Nephron progenitor cell (in vitro differentiated cells): ENCODE results near the gene ATPAF1.
"Not testable (repeated sequence)": the region's sequence is repeated elsewhere in the genome, so short reads cannot be mapped to it uniquely, and the experiment has no call there.

ENCODE experiments used
- DNase-seq: peaks from one replicate; pipeline ENCODE4 v3.0.0; 2021
- H3K27ac Mint-ChIP-seq: 2 replicates; pipeline ENCODE4 v1.8.0; 2021; ENCODE audit warnings: mild to moderate bottlenecking, moderate library complexity, mixed read lengths
- H3K27me3 Mint-ChIP-seq: 2 replicates; pipeline ENCODE4 v1.8.0; 2021; ENCODE audit warnings: mild to moderate bottlenecking, low read depth, mixed read lengths; ENCODE audit not compliant: poor library complexity
- H3K36me3 Mint-ChIP-seq: 2 replicates; pipeline ENCODE4 v1.8.0; 2021; ENCODE audit warnings: low read depth, mixed read lengths
- H3K4me1 Mint-ChIP-seq: 2 replicates; pipeline ENCODE4 v1.8.0; 2021; ENCODE audit warnings: mixed read lengths
- H3K4me3 Mint-ChIP-seq: 2 replicates; pipeline ENCODE4 v1.8.0; 2021; ENCODE audit warnings: mild to moderate bottlenecking, moderate library complexity, mixed read lengths
- H3K9me3 Mint-ChIP-seq: 2 replicates; pipeline ENCODE4 v1.8.0; 2021; ENCODE audit warnings: mild to moderate bottlenecking, moderate library complexity, mixed read lengths
- TF ChIP-seq, protein P1 (sequence below): fragments of 200-600 bp; sonication (generic); IDR thresholded peaks from 2 replicates; pipeline ENCODE4 v1.5.0; 2021; ENCODE audit warnings: antibody characterized with exemption

Gene ATPAF1

DNA sequence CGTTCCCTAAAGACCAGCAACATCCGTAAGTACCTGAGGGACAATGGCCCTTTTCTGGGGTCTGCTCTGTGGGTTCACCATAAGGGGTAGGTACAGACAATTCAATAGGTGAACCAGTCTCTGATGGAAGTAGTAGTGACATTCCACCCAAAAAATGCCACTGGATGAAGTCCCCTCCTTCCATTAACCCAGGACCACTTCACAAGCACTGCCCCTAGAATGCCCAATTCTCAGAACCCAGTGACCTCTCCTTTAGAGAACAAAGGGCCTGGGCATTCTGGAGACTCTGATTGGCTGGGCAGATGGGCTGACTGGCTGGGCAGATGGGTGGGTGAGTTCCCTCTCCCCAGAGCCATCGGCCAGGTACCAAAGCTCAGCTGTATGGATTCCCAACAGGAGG is 3.4 kb upstream of the ATPAF1 start, which contains the start of gene TEX38:
Gene TEX38, plus strand, starts transcription at position 301 of the 400 bp plus-strand sequence. Its CDS starts 81 bp downstream, at position 382.
- peaks cover 3% of the 10 kb centered on the region for H3K36me3 Mint-ChIP-seq
- H3K27ac Mint-ChIP-seq = no peak within 1 kb of the TSS
- no peak within 1 kb of the TSS for H3K4me3 Mint-ChIP-seq
- TF ChIP-seq, protein P1, sequence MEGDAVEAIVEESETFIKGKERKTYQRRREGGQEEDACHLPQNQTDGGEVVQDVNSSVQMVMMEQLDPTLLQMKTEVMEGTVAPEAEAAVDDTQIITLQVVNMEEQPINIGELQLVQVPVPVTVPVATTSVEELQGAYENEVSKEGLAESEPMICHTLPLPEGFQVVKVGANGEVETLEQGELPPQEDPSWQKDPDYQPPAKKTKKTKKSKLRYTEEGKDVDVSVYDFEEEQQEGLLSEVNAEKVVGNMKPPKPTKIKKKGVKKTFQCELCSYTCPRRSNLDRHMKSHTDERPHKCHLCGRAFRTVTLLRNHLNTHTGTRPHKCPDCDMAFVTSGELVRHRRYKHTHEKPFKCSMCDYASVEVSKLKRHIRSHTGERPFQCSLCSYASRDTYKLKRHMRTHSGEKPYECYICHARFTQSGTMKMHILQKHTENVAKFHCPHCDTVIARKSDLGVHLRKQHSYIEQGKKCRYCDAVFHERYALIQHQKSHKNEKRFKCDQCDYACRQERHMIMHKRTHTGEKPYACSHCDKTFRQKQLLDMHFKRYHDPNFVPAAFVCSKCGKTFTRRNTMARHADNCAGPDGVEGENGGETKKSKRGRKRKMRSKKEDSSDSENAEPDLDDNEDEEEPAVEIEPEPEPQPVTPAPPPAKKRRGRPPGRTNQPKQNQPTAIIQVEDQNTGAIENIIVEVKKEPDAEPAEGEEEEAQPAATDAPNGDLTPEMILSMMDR = no peak
- peaks cover 12% of the 10 kb centered on the region for H3K4me1 Mint-ChIP-seq
- no peak for DNase-seq
- no peaks in the 10 kb centered on the region for H3K9me3 Mint-ChIP-seq
- H3K27me3 Mint-ChIP-seq = no peaks in the 10 kb centered on the region

DNA sequence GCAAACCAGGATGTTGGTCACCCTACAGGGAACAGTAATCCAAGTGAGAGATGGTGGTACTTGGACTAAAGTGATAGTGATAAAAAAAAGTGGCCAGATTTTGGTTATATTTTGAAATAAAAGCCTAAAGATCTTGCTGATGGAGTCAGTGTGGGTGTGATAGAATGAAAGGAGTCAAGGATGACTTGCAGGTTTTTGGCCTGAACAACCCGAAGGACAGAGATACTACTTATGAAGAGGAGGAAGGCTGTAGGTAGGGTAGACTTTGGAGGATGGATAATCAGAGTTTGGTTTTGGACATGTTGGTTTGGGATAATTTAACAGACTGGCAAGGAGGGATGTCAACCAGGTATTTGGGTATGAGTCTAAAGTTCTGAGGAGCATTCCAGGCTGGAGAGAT is 2.0 kb upstream of the ATPAF1 start:
- DNase-seq = no peak
- Mint-ChIP-seq H3K36me3 (peaks cover under 1% of the 10 kb centered on the region), H3K9me3 (no peaks in the 10 kb centered on the region), H3K4me1 (peaks cover 17% of the 10 kb centered on the region), H3K4me3 (no peak overlapping the region), H3K27me3 (no peaks in the 10 kb centered on the region), H3K27ac (no peak overlapping the region)
- TF ChIP-seq, protein P1 = no peak

DNA sequence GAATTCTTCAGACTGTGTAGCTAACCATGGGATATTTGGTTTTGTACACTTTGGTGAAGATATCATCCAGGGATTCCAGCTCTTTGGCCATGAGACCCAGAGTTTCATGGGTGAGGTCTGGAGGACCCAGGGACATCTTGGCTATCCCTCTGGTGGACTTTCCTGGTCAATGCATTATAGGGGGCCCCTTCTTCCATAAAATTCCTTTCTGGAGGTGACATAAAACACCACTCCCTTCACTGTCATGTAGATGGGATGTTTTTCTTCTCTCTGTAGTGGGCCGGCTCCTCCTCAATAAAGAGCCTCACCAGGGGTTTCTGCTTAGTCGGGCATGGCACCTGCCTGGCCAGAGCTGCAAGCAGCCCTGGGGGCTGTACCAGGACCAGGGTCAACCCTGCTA is 2.2 kb downstream of the ATPAF1 start:
- no peak overlapping the region for H3K27ac Mint-ChIP-seq
- H3K36me3 Mint-ChIP-seq = peaks cover 25% of the 10 kb centered on the region
- no peaks in the 10 kb centered on the region for H3K9me3 Mint-ChIP-seq
- DNase-seq = no peak
- TF ChIP-seq, protein P1 = no peak
- H3K4me3 Mint-ChIP-seq = peak overlapping the region; percentile 85
- peaks cover 17% of the 10 kb centered on the region for H3K4me1 Mint-ChIP-seq
- H3K27me3 Mint-ChIP-seq = no peaks in the 10 kb centered on the region

DNA sequence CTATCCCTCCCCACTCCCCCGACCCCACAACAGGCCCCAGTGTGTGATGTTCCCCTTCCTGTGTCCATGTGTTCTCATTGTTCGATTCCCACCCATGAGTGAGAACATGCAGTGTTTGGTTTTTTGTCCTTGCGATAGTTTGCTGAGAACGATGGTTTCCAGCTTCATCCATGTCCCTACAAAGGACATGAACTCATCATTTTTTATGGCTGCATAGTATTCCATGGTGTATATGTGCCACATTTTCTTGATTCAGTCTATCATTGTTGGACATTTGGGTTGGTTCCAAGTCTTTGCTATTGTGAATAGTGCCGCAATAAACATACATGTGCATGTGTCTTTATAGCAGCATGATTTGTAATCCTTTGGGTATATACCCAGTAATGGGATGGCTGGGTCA is 5.2 kb downstream of the ATPAF1 start:
- H3K27me3 Mint-ChIP-seq, H3K9me3 Mint-ChIP-seq, DNase-seq, H3K4me3 Mint-ChIP-seq, H3K27ac Mint-ChIP-seq: not testable (repeated sequence)
- H3K36me3 Mint-ChIP-seq = peaks cover 26% of the 10 kb centered on the region
- peaks cover 17% of the 10 kb centered on the region for H3K4me1 Mint-ChIP-seq

DNA sequence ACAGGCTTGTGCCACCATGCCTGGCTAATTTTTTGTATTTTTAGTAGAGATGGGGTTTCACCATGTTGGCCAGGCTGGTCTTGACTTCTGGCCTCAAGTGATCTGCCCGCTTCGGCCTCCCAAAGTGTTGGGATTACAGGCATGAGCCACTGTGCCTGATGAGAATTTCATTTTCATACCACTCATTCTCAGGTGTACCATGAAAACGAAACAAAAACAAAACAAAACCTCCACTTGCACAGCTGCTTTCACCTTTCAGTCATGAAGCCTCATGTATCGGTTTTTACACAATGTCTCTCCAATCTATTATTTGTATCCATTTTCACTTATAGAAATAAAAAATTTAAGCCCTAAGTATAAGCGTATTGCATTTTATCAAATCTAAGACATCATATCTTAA is 8.0 kb downstream of the ATPAF1 start:
- DNase-seq, H3K27me3 Mint-ChIP-seq, H3K4me3 Mint-ChIP-seq, H3K9me3 Mint-ChIP-seq, H3K4me1 Mint-ChIP-seq, H3K27ac Mint-ChIP-seq: not testable (repeated sequence)
- peaks cover 51% of the 10 kb centered on the region for H3K36me3 Mint-ChIP-seq

DNA sequence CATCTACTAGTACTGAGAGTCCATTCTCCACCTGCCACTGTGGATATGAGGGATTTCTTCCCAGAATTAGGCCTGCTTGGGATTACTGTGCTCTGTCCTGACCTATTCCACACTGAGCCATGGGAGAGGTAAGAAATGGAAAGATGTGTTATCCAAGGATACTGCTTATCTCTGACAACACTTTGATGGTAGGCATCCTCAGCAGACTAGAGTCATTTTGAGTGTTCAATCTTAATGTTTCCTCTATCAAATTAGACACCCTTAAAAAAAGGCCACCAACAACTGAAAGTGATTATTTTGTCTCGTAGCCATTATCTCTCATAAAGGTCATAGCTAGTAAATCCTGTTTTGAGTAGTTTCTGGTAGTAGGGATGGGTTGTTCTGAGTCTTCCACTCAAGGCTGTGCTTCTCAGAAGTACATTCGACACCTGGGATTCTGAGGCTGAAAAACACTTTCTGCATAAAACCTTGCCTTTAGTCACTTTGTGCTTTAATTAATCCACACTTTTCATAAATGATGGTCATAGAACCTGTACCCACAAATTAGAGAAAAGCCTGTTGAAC is 8.8 kb downstream of the ATPAF1 start:
- H3K9me3 Mint-ChIP-seq = peaks cover 3% of the 10 kb centered on the region
- H3K4me1 Mint-ChIP-seq = no peaks in the 10 kb centered on the region
- H3K36me3 Mint-ChIP-seq = peaks cover 51% of the 10 kb centered on the region
- DNase-seq = no peak
- no peak overlapping the region for H3K27ac Mint-ChIP-seq
- TF ChIP-seq, protein P1 = no peak
- no peak overlapping the region for H3K4me3 Mint-ChIP-seq
- H3K27me3 Mint-ChIP-seq = no peaks in the 10 kb centered on the region

DNA sequence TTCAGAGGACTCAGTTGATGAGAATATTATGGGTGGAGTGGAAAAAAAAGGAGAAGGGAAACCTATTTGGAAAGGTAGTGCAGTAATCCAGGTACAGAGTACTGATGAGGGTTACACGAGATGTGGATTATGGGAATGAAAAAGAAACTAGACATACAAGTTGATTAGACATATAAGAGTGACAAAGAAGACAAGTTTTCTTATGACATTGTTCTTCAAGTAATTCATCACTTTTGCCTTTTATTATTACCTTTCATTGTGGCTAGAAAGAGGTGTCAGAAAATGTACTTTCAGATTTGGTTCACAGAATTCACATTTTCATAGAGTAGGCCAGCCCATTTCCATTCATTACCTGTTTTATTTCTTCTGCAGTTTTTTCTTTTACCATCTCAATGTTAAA is 10.4 kb downstream of the ATPAF1 start:
- Mint-ChIP-seq H3K36me3 (peaks cover 36% of the 10 kb centered on the region), H3K27me3 (no peaks in the 10 kb centered on the region), H3K4me3 (no peak overlapping the region), H3K4me1 (peaks cover 13% of the 10 kb centered on the region), H3K9me3 (peaks cover 3% of the 10 kb centered on the region), H3K27ac (no peak overlapping the region)
- TF ChIP-seq, protein P1 = no peak
- no peak for DNase-seq
